ENCODE data around the gene ZNF497. TPM values are rescaled to one million over a fixed set of nuclear protein-coding genes. Genes with fewer than 3 reads are reported as not detected.

ZNF497 gene
- polyA plus RNA-seq, 1 of the 3 experiments (the other 2 are of a cell fraction), result 1.1 TPM

- H3F3A ChIP-seq (replicated peaks; ENCODE audit: insufficient read depth), result peaks cover 6% of the 10 kb centered on the region
- no peak overlapping the region for H3K4me3 ChIP-seq (ENCODE audit: low read depth in 2 of 2, low read length in 1 of 2)
- H3K4me1 ChIP-seq (ENCODE audit: control insufficient read depth in 1 of 2, insufficient read depth in 2 of 2, low read depth in 1 of 2, low read length in 1 of 2), result peaks cover 0 to 2% of the 10 kb centered on the region in 2 experiments; a peak in 2 of 4 replicates
- peaks cover under 1% of the 10 kb centered on the region; the same call in 1 of the 2 replicates for H3K79me2 ChIP-seq (ENCODE audit: insufficient read depth)
- 96% methylated on average over 50 of the region's 94 CpGs for WGBS (ENCODE audit: low lambda C conversion rate)
- ChIA-PET POLR2A (no interaction called here), CTCF (no interaction called here)
- DNase-seq, result no peak
- H4K20me1 ChIP-seq (ENCODE audit: insufficient read depth), result no peaks in the 10 kb centered on the region
- TF ChIP-seq ZBTB33 (IDR thresholded peaks at IDR 0.05; ENCODE audit: borderline replicate concordance, low read depth) (no peak), MAX (IDR thresholded peaks at IDR 0.05; ENCODE audit: low read depth) (no peak), POLR2AphosphoS5 (IDR thresholded peaks at IDR 0.05; ENCODE audit: low read depth, low read length) (no peak), USF1 (IDR thresholded peaks at IDR 0.05; ENCODE audit: borderline replicate concordance, low read depth) (no peak), REST (IDR thresholded peaks at IDR 0.05; ENCODE audit: low read depth, low read length) (no peak), MEF2A (IDR thresholded peaks at IDR 0.05; ENCODE audit: borderline replicate concordance, low read depth) (no peak), SMC3 (IDR thresholded peaks at IDR 0.05; ENCODE audit: low read depth, low read length) (no peak), GABPA (IDR thresholded peaks at IDR 0.05; ENCODE audit: low read depth) (no peak), IRF3 (IDR thresholded peaks at IDR 0.05; ENCODE audit: low read depth, low read length) (no peak), FOSL2 (IDR thresholded peaks at IDR 0.05; ENCODE audit: borderline replicate concordance, low read depth) (no peak), USF2 (IDR thresholded peaks at IDR 0.05; ENCODE audit: borderline replicate concordance, low read depth, low read length) (no peak), JUND (IDR thresholded peaks at IDR 0.05) (no peak), EP300 (IDR thresholded peaks at IDR 0.05; ENCODE audit: borderline replicate concordance in 1 of 2, low read depth in 1 of 2, low read length in 1 of 2) (no peak), TCF12 (IDR thresholded peaks at IDR 0.05) (no peak), PBX3 (IDR thresholded peaks at IDR 0.05) (no peak), FOXM1 (IDR thresholded peaks at IDR 0.05; ENCODE audit: low read depth) (no peak), TEAD4 (IDR thresholded peaks at IDR 0.05; ENCODE audit: borderline replicate concordance, insufficient read depth) (no peak)
- H3K4me2 ChIP-seq, result no peak overlapping the region
- no peak overlapping the region for H3K9ac ChIP-seq
- no peak overlapping the region for H2AFZ ChIP-seq (ENCODE audit: low read depth)
- no peak overlapping the region for H3K27ac ChIP-seq (ENCODE audit: low read depth in 2 of 2, low read length in 1 of 2)
- H3K36me3 ChIP-seq (replicated peaks in 1 of 2; ENCODE audit: control insufficient read depth in 1 of 2, insufficient read depth in 2 of 2, low read length in 1 of 2), result no peaks in the 10 kb centered on the region
- H3K9me3 ChIP-seq, result no peaks in the 10 kb centered on the region
- H3K9me2 ChIP-seq, result no peaks in the 10 kb centered on the region
- no peaks in the 10 kb centered on the region for H3K27me3 ChIP-seq (ENCODE audit: insufficient read depth)
These were observed 6.4 kb downstream of the ZNF497 start for GRCh38 chr19:58355908-58356765.

All from SK-N-SH (cell line).